ENCODE data around the gene HDDC3.

Gene HDDC3

DNA sequence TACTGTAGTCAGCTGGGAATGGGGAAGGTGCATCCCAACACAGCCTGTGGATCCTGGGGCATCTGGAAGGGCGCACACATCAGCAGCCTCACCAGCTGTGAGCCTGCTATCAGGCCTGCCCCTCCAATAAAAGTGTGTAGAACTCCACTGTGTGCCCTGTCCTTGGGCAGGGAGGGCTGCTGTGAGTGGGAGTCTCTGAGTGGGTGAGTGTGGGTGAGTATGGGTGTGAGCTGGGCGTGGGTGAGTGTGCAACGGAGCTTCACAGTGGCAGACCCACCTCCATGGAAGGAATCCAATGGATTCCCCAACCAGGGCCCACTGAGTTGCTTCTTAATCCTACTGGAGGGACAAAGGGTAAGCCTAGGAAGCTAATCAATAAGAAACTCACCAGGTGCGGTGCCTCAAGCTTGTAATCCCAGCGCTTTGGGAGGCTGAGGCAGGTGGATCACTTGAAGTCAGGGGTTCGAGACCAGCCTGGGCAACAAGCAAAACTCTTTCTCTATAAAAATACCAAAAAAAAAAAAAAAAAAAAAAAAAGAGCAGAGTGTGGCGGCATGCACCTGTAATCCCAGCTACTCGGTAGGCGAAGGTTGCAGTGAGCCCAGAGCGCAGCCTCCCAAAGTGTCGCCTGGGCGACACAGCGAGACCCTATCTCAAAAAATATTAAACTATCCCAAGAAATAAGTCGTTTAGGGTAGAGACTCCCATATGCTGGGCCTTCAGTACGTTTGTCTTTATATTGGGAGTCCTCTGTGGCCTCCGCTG lies 21.8 kb upstream of the HDDC3 start:
- no peak for DNase-seq (ENCODE audit: low read depth in 2 of 2)

DNA sequence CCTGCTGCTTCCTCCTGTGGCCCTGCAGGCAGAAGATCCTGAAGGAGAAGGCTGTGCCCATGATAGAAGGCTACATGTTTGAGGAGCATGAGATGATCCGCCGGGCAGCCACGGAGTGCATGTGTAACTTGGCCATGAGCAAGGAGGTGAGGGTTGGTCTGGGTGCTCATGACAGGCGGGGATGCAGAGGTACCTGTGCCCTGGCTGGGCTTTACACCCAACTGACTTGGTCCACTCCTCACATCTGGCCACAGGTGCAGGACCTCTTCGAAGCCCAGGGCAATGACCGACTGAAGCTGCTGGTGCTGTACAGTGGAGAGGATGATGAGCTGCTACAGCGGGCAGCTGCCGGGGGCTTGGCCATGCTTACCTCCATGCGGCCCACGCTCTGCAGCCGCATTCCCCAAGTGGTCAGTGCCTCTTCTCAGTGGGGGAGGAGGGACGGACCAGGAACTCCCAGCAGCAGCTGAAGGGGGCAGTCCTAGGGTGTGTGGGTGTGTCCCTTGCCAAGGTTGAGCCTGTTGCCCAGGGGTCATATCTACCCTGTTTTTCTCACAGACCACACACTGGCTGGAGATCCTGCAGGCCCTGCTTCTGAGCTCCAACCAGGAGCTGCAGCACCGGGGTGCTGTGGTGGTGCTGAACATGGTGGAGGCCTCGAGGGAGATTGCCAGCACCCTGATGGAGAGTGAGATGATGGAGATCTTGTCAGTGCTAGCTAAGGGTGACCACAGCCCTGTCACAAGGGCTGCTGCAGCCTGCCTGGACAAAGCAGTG lies 20.7 kb upstream of the HDDC3 start:
- no peak for DNase-seq (ENCODE audit: low read depth in 2 of 2)

DNA sequence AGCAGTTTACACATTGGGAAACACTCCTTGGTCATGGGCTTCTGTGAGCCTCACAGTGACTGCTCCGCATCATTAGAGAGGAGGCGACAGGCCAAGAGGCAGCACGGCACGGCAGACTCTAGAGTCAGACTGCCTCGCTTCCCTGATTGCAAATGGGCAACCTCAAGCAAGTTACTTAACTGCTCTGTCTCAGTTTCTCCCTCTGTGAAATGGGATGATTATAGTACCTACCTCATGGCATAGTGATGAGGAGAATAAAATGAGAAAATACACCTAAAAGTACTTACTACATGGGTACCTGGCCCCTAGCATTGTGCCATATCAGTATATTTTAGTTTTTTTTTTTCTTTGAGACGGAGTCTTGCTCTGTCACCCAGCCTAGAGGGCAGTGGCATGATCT lies 18.3 kb upstream of the HDDC3 start:
- DNase-seq (ENCODE audit: low read depth in 2 of 2), result no peak

DNA sequence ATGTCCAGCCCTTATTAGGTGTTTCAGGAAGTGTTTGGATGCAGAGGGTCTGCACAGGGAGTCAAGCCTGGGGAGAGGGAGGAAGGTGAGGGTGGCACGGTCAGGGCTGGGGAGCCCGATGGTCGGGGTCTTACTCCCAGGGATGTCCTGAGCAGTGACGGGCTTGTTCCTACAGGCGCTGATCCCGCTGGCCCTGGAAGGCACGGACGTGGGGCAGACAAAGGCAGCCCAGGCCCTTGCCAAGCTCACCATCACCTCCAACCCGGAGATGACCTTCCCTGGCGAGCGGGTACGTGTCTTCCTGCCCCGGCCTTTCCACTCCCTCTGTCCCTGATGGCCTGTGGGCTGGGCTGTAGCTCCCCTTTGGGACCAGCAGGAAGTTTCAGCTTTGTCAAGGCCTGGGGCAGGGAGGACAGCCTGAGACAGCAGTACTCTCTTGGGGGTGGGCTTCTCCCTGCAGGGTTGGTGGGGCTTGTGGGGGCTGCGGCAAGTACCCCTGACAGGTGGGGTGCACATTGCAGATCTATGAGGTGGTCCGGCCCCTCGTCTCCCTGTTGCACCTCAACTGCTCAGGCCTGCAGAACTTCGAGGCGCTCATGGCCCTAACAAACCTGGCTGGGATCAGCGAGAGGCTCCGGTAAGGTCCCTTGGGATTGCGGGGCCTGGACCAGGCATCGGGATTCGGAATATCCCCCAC lies 17.8 kb upstream of the HDDC3 start:
- no peak for DNase-seq (ENCODE audit: low read depth in 2 of 2)

DNA sequence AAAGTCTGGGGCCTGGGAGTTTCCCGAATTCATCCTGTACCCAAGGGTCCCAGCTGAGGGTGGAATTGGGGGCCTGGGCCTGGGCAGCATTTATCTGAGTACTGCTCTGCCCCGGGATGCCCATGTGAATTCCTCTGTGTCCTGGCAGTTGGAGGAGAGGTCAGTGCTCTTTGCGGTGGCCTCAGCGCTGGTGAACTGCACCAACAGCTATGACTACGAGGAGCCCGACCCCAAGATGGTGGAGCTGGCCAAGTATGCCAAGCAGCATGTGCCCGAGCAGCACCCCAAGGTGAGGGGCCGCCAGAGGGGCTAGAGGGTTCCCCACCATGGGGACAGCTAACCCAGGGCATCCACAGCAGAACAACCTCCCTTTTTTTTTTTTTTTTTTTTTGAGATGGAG lies 16.2 kb upstream of the HDDC3 start:
- no peak for DNase-seq (ENCODE audit: low read depth in 2 of 2)

DNA sequence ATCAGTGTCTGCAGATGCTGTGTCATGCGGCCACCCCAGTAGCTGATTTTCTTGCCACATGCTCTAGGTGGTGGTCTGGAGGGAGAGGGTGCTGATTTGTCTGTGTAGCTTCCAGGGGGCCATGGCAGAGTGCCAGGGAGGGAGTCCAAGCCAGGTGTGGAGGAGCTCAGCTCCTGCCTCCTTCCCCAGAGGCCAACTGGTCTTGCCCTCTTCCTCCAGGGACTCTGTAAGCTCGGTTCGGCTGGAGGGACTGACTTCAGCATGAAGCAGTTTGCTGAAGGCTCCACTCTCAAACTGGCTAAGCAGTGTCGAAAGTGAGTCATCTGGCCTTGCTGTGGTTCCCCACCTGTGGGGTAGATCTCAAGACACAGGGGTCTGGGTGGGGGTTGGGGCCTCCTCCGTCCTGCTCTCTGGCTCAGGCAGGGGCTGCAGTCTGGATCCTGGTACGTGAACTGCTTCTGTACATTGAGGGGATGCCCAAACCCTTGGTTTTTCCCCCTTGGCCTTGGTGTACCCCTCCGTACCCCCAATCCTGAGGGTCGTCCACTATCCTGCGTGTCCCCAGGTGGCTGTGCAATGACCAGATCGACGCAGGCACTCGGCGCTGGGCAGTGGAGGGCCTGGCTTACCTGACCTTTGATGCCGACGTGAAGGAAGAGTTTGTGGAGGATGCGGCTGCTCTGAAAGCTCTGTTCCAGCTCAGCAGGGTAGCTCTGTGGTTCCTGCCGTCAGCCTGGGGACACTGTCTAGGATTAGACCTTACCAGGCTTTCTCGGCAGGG lies 15.4 kb upstream of the HDDC3 start:
- no peak for DNase-seq (ENCODE audit: low read depth in 2 of 2)

DNA sequence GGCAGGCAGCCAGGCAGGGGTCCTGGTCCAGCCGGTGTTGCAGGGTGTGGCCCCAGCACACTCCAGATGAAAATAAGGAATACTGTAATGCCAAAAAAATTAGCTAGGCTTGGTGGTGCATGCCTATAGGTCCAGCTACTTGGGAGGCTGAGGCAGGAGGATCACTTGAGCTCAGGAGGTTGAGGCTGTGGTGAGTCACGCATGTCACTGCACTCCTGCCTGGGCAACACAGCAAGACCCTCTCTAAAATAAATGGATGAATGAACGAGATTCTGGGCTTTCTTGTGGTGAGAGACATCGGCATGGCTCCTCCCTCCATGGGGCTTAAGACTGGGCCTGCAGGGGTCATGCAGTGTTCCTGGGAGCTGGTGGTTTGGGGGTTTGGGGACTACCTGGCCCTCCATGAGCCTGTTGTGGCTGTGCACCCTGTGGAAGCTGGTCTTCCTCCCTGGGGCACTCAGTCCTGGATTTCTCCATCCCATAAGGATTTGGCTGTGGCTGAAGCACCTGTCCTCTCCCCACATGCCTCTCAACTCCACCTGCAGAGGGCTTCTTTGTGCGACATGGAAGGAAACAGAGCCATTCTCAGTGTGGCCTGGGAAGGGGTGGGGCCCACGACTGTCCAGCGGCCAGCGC lies 14.7 kb upstream of the HDDC3 start:
- DNase-seq (ENCODE audit: low read depth in 2 of 2), result no peak

DNA sequence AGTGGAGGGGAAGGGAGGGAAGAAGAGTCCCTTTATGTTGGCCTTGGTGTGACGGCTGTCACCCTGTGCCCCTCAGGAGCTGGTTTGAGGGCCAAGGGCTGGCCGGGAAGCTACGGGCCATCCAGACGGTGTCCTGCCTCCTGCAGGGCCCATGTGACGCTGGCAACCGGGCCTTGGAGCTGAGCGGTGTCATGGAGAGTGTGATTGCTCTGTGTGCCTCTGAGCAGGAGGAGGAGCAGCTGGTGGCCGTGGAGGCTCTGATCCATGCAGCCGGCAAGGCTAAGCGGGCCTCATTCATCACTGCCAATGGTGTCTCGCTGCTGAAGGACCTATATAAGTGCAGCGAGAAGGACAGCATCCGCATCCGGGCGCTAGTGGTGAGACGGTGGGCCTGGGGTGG lies 14.2 kb upstream of the HDDC3 start:
- DNase-seq (ENCODE audit: low read depth in 2 of 2), result no peak

DNA sequence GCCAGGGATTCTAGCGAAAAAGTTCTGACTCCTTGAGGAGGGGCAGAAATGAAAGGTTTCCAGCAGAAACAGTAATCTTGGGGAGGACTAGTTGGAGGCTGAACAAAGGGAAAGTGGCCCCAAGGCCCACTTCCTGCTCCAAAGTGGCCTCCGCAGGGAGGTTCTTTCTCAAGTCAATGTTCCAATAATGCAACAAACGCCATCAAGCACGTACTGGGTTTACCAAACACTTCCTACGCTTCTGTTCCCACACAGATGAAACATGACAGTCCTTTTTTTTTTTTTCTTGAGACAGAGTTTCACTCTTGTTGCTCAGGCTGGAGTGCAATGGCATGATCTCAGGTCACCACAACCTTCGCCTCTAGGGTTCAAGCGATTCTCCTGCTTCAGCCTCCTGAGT lies 12.7 kb upstream of the HDDC3 start:
- DNase-seq (ENCODE audit: low read depth in 2 of 2), result no peak

DNA sequence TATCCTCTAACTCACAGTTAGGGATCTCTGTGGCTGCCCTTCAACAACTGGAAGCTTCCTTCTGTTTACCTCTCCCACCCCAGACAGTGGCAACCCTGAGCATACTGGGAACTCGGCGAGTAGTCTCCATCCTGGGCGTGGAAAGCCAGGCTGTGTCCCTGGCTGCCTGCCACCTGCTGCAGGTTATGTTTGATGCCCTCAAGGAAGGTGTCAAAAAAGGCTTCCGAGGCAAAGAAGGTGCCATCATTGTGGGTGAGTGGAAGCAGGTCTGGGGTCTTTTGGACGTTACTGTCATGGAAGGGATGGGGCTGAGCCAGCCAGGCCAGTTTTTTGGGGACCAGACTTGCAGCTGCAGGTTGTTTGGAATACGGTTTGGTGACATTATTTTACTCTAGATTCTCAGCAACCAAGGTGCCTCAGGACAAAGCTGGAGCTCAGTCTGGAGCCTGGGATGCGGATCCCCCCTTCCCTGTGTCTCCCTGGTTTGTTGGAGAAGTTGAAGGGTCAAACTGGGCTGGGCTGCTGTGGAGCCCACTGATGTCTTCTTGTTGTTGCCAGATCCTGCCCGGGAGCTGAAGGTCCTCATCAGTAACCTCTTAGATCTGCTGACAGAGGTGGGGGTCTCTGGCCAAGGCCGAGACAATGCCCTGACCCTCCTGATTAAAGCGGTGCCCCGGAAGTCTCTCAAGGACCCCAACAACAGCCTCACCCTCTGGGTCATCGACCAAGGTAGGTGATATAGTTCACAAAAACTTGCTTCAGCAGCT lies 10.2 kb upstream of the HDDC3 start:
- DNase-seq (ENCODE audit: low read depth in 2 of 2), result no peak

DNA sequence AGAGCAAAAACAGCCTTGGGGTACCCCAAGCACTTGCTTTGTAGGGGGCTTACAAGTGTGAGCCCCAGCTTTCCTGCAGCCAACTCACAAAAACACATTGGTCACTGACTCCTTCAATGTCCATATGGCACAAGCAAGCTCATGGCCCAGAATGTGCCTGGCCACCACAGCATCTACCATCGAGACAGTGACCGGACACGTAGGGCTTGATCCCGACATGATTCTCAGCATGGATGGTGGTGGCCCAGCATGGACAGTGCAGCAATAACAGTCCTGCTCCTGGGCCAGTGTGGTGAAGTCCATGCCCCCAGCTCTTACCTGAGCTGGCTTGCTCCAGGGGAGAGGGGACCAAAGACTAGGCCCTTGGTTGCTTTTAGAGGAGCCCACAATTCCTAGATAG lies 8.7 kb upstream of the HDDC3 start:
- no peak for DNase-seq (ENCODE audit: low read depth in 2 of 2)

DNA sequence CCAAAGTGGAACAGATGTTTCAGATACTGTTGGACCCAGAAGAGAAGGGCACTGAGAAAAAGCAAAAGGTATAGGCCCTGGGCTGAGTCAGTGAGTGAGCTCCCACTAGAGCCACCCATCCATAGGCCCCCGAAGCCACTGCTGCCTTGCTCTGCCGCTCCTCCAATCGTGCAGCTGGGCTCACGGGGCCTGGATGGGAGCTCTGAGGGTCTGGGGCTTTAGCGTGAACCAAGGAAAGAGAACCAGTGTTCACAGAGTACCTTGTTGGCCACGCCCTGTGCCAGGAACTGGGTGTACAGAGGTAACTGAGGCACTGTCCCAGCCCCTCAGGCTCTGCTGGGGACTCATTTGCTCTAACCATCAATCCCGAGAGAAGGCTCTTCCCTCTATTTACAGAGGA lies 7.4 kb upstream of the HDDC3 start:
- DNase-seq (ENCODE audit: low read depth in 2 of 2), result no peak

DNA sequence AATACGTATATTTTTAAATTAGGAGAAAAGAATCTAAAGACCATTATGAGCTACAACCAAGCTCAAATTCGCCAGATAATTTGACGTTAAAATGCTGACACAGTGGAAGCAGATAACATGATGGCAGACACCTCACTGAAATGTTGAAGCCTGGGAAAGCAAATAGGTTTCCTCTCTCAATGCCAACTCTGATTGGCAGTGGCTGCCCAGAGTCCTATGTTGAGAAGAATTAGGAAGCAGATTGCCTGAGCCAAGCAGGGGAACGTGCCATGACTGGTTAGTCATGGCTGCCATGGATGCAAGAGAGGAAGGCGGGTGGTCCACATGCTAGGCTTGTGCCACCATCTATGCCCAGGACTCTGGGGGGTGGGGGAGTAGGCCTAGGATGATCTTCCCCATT lies 5.9 kb upstream of the HDDC3 start:
- DNase-seq (ENCODE audit: low read depth in 2 of 2), result no peak

DNA sequence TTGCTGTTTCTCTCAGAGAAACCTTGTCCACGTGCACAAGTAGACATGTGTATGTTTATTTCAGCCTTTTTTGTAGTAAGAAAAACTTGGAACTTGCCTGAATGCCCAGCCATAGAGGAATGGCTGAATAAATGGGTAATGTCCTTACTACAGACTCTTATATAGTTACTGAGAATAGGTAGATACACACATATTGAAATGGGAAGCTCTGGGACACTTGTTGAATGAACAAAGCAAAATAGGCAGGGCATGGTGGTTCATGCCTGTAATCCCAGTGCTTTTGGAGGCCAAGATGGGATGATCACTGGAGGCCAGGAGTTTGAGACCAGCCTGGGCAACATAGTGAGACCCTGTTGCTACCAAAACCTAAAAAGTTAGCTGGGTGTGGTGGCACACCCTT lies 4.5 kb upstream of the HDDC3 start:
- DNase-seq (ENCODE audit: low read depth in 2 of 2), result no peak

DNA sequence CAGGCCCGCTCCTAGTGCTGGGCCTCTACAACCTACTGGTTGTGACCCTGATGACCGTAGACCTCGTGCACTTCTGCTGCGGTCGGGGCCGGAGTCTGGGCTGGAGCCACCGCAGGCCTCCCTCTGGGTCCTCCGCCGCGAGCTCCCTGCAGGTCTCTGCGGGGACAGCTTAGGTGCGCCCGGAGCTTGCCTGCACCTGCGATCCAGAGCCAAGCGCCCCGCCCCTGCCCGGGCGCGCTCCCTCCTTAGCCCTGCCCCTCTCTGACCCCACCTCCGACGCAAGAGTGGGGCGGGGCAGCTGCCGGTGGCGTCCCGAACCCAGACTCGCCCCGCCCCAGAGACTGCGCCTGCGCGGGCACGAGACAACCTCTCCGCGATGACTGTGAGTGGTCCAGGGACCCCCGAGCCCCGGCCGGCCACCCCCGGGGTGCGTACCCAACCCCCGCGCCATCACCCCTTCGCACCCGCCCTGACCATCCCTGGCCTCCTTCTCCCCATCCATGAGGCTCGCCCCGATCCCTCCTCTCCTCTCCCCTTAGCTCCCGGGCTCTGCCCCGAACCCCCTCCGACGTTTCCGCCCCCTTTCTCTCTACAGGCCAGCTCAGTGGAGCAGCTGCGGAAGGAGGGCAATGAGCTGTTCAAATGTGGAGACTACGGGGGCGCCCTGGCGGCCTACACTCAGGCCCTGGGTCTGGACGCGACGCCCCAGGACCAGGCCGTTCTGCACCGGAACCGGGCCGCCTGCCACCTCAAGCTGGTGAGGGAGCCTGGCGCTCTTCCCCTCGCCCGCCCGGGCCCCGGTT lies 2.8 kb upstream of the HDDC3 start, which contains the start of gene UNC45A:
TSS of gene UNC45A (plus strand) at position 337 of the 803 bp plus-strand sequence. CDS start at position 377, 40 bp downstream.
- peak; percentile 94 to 98 for DNase-seq (ENCODE audit: low read depth in 2 of 2)

DNA sequence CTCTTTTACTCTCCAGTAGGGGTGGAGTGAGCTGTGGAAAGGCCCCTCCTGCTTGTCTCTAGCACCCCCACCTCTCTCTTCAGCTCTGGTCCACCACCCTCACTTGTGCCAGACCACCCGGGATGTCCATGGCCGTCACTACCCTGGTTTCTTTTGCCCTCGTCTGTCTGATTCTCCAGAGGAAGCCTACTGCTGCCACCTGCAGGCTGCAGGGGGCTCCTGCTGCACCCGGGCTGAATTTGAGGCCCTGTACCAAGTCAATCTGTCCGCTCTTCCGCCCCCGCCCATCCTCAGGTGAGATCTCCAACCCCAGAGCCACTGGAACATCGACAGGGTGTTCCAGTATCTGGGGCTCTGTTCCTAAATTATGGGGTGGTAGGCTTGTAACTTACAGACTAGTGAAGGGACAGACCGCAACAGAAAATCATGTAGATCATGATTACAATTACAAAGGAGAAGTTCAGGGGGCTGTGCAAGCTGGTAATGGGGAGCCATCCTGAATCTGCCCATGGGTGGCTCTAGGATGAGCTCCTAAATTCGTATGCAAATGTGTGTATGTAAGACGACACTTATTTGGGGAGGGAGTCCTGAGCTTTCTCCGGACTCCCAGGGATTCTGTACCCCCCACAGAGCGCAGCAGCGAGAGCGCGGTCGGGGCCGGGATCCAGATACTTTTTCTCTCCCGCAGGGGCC lies 2.1 kb upstream of the HDDC3 start:
- peak; percentile 74 to 77 for DNase-seq (ENCODE audit: low read depth in 2 of 2)

DNA sequence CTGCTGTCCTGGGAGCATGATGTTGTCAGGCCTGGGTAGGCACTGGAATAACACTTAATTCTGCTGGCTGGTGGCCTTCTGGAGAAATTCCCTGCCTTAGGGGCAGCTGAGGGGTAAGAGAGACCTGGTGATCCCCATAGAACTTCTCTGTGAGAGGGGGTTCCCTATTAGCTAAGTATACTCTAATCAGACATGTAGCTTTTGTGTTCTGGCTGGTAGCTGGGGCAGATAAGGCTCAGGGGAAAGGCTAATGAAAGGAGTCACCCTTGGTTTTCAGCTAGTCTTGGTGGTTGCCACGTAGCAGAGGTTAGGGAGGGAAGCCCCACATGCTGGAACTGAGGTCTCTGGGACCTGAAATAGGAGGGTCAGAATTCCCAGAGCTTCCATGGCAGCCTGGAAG lies 952 bp upstream of the HDDC3 start:
- DNase-seq (ENCODE audit: low read depth in 2 of 2), result no peak

DNA sequence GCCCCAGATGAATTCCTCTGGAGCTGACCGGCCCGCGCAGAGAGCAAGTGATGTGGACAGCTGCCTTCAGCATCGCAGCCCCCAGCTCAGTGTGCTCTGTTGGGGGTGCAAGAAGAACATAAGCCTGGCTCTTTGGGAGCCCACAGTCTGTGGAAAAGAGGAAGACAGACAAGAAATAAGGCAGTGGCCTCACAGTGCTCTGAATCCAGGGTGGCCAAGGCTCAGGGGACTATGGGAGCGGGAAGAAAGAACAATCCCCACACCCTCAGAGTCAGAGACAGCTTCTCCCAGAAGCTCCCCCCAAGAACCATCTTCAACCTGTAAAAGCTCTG lies 277 bp upstream of the HDDC3 start:
- no peak for DNase-seq (ENCODE audit: low read depth in 2 of 2)

DNA sequence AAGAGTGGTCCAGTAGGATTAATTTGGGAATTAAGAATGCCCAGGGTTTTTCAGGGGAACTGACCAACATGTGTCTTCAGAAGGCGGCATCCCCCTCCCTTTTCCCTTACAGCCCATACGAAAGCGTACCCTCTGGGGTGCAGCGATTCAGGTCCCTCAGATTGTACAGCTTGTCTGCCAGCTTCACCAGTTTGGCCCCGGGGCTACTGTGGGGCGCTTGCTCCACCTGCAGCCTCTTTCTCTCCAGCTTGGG lies 848 bp downstream of the HDDC3 start:
- DNase-seq (ENCODE audit: low read depth in 2 of 2), result no peak

Measured in stimulated activated CD4-positive, alpha-beta T cell treated with anti-CD3 and anti-CD28 coated beads, Interleukin-1b, Interleukin-23, amount 100 ng/mL, for 4 hours (primary cell).